ENCODE data around the gene LEF1. TPM values are rescaled to one million over a fixed set of nuclear protein-coding genes. Genes with fewer than 3 reads are reported as not detected.

Gene LEF1
- total and polyA plus RNA-seq, 2 donors (not counting 1 experiment from before 2014, with no cell fraction given) = 1.8 to 2.6 TPM

GRCh38 chr4:107997794-107998193 is 170.9 kb downstream of the LEF1 start:
- Histone ChIP-seq H3K36me3 (ENCODE audit: control insufficient read depth, insufficient read depth, low read length) (no peaks in the 10 kb centered on the region), H3K4me2 (ENCODE audit: extremely low read depth, insufficient read depth, low read length) (no peak overlapping the region), H2AFZ (ENCODE audit: low read length) (no peak overlapping the region), H3K9ac (ENCODE audit: insufficient read depth, low read length) (no peak overlapping the region), H3K9me3 (ENCODE audit: control insufficient read depth, insufficient read depth, low read depth, low read length) (no peaks in the 10 kb centered on the region), H4K20me1 (ENCODE audit: control insufficient read depth, extremely low read depth, insufficient read depth, low read length) (peaks cover 1% of the 10 kb centered on the region), H3K4me1 (ENCODE audit: control insufficient read depth, extremely low read depth, insufficient read depth, low read length) (peaks cover 3% of the 10 kb centered on the region), H3K4me3 (replicated peaks in 1 of 4; ENCODE audit: control extremely low read depth in 1 of 4, insufficient read depth in 1 of 4, low read depth in 3 of 4, low read length in 4 of 4) (no peak overlapping the region), H3K27me3 (ENCODE audit: control insufficient read depth, insufficient read depth, low read length) (no peaks in the 10 kb centered on the region), H3K27ac (ENCODE audit: insufficient read depth, low read length) (no peak overlapping the region), H3K79me2 (ENCODE audit: control insufficient read depth, insufficient read depth, low read length) (peaks cover 2% of the 10 kb centered on the region)
- no peak for DNase-seq (ENCODE audit: low read depth in 2 of 2)
- TF ChIP-seq CTCF (conservative IDR thresholded peaks at IDR 0.05 in 1 of 2, IDR thresholded peaks at IDR 0.05 in 1 of 2; ENCODE audit: low read depth in 1 of 2, low read length in 2 of 2) (no peak), EZH2 (IDR thresholded peaks at IDR 0.05; ENCODE audit: low read length, missing control alignments) (no peak)

Other genes starting within 250 kb of the LEF1 start
- gene CYP2U1, start 237.4 kb downstream of the LEF1 start, total RNA-seq = 21.3 and 24.3 TPM in 2 replicates
- 12.0 and 15.5 TPM in 2 replicates for gene CYP2U1, start 237.4 kb downstream of the LEF1 start, polyA plus RNA-seq
- gene HADH, start 179.0 kb downstream of the LEF1 start, total RNA-seq = 10.3 and 16.7 TPM in 2 replicates
- gene HADH, start 179.0 kb downstream of the LEF1 start, polyA plus RNA-seq = 29.7 and 37.5 TPM in 2 replicates